ENCODE results near the gene VPS35L.

The VPS35L gene

GRCh38 chr16:19521471-19522396 lies 33.8 kb upstream of the VPS35L start, which contains the start of gene GDE1:
Gene GDE1 (minus strand): TSS chr16:19522098. CDS start chr16:19521964, 134 bp downstream.
- no peak within 1 kb of the TSS for H3K27ac ChIP-seq (ENCODE audit: insufficient read depth, low read depth, low read length, poor library complexity, severe bottlenecking)
- H3K4me1 ChIP-seq (ENCODE audit: control insufficient read depth, insufficient read depth, low read length): peaks cover 11% of the 10 kb centered on the region
- no peaks in the 10 kb centered on the region for H3K9me3 ChIP-seq (ENCODE audit: control insufficient read depth, low read length)
- no peaks in the 10 kb centered on the region for H3K36me3 ChIP-seq (ENCODE audit: control insufficient read depth, insufficient read depth, low read length)
- WGBS, 2 experiments: 0 to 1% methylated on average over 62 of the region's 62 CpGs
- peak within 1 kb of the TSS; percentile 79 for H3K4me3 ChIP-seq (ENCODE audit: insufficient read depth, low read depth, low read length)
- H3K27me3 ChIP-seq (ENCODE audit: control insufficient read depth, insufficient read depth, low read length, poor library complexity, severe bottlenecking): no peaks in the 10 kb centered on the region

DNA sequence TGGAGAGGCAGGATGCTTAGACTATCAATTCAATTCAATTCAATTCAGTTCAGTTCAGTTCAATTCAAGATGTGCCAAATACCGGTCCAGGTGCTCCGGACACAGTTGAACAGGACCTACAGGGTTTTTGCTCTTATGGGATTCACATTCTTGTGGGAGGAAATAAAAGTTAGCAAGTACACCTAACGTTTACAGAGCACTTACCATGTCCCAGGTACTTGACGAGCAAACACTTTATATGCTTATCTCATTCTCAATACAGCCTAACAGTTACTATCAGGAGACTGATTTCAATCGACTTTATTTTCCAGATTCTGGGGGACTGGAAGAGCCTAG lies 33.1 kb upstream of the VPS35L start:
- 53 to 59% methylated on average over 5 of the region's 5 CpGs for WGBS, 2 experiments
- H3K4me3 ChIP-seq (ENCODE audit: insufficient read depth, low read depth, low read length): peak overlapping the region; percentile 79
- H3K36me3 ChIP-seq (ENCODE audit: control insufficient read depth, insufficient read depth, low read length): no peaks in the 10 kb centered on the region
- no peaks in the 10 kb centered on the region for H3K27me3 ChIP-seq (ENCODE audit: control insufficient read depth, insufficient read depth, low read length, poor library complexity, severe bottlenecking)
- H3K27ac ChIP-seq (ENCODE audit: insufficient read depth, low read depth, low read length, poor library complexity, severe bottlenecking): no peak overlapping the region
- peaks cover 11% of the 10 kb centered on the region for H3K4me1 ChIP-seq (ENCODE audit: control insufficient read depth, insufficient read depth, low read length)
- H3K9me3 ChIP-seq (ENCODE audit: control insufficient read depth, low read length): no peaks in the 10 kb centered on the region

DNA sequence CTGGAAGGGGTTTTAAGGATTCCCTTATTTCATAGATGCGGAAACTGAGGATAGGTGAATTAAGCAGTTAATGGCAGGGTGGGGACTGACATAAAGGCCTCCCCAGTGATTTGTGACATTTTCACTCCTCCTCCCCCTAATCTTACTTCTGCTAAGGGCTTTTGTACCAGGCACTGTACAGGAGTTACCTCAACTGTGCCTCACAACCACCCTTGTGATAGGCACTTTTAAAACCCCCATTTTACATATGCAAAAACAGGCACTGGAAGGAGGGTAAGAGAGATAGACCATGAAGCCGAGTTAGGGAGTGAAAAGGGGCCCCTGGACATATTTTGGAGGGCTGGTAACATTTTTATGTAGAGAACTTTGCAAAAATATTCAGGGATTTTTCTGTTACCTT lies 32.7 kb upstream of the VPS35L start:
- Histone ChIP-seq H3K27ac (ENCODE audit: insufficient read depth, low read depth, low read length, poor library complexity, severe bottlenecking) (no peak overlapping the region), H3K4me3 (ENCODE audit: insufficient read depth, low read depth, low read length) (no peak overlapping the region), H3K36me3 (ENCODE audit: control insufficient read depth, insufficient read depth, low read length) (peaks cover under 1% of the 10 kb centered on the region), H3K4me1 (ENCODE audit: control insufficient read depth, insufficient read depth, low read length) (peaks cover 11% of the 10 kb centered on the region), H3K27me3 (ENCODE audit: control insufficient read depth, insufficient read depth, low read length, poor library complexity, severe bottlenecking) (no peaks in the 10 kb centered on the region), H3K9me3 (ENCODE audit: control insufficient read depth, low read length) (no peaks in the 10 kb centered on the region)
- WGBS, 2 experiments: 79 to 92% methylated on average over 2 of the region's 2 CpGs

GRCh38 chr16:19523184-19523558 lies 32.3 kb upstream of the VPS35L start:
- no peak overlapping the region for H3K4me3 ChIP-seq (ENCODE audit: insufficient read depth, low read depth, low read length)
- WGBS, 2 experiments: 83 to 84% methylated on average over 18 of the region's 18 CpGs
- peaks cover 11% of the 10 kb centered on the region for H3K4me1 ChIP-seq (ENCODE audit: control insufficient read depth, insufficient read depth, low read length)
- H3K27ac ChIP-seq (ENCODE audit: insufficient read depth, low read depth, low read length, poor library complexity, severe bottlenecking): no peak overlapping the region
- no peaks in the 10 kb centered on the region for H3K9me3 ChIP-seq (ENCODE audit: control insufficient read depth, low read length)
- peaks cover 5% of the 10 kb centered on the region for H3K36me3 ChIP-seq (ENCODE audit: control insufficient read depth, insufficient read depth, low read length)
- no peaks in the 10 kb centered on the region for H3K27me3 ChIP-seq (ENCODE audit: control insufficient read depth, insufficient read depth, low read length, poor library complexity, severe bottlenecking)

DNA sequence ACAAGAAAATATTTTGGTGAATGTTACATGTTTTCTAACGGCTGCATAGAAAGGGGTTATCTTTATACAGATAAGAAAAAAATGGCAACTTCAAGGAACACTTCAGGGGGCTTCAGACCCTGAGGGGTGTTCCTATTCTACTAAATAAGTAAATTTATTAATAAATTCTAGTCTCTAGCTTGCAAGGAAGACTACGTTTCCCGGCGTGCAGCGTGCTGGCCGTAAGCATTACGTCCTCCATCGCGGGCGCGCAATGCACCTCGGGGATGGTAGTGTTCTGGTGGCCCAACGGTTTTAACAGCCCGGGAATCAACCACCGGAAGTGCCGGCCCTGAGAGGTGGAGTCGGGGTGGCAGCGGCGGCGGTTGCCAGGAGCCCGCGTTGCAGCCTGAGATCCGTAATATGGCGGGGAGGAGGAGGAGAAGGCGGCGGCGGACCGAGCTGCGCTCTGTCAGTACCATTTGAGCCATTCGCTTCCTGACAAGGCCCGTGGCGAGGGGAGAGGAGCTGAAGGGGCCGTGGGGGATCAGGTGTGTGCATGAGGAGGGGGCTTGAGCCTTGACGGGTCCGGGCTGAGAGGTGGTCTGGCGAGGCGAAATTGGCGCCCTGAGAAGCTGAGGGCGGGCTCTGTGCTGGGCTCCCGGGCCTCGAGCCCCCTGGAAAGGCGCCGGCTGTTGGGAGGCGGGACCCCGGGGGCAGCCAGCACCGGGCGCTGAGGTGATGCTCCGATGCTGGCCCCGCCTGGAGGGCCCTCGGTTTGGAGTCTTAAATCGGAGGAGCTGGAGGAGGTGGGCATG lies 31.7 kb upstream of the VPS35L start, which contains the start of gene CCP110:
Gene CCP110 (plus strand): TSS at position 384 of the 797 bp plus-strand sequence. CDS start 3,940 bp downstream, outside the sequence.
- WGBS, 2 experiments: 2% methylated on average over 51 of the region's 51 CpGs
- Histone ChIP-seq H3K36me3 (ENCODE audit: control insufficient read depth, insufficient read depth, low read length) (peaks cover 11% of the 10 kb centered on the region), H3K4me1 (ENCODE audit: control insufficient read depth, insufficient read depth, low read length) (peaks cover 11% of the 10 kb centered on the region), H3K4me3 (ENCODE audit: insufficient read depth, low read depth, low read length) (peak within 1 kb of the TSS; percentile 70), H3K9me3 (ENCODE audit: control insufficient read depth, low read length) (no peaks in the 10 kb centered on the region), H3K27ac (ENCODE audit: insufficient read depth, low read depth, low read length, poor library complexity, severe bottlenecking) (peak within 1 kb of the TSS; percentile 28), H3K27me3 (ENCODE audit: control insufficient read depth, insufficient read depth, low read length, poor library complexity, severe bottlenecking) (no peaks in the 10 kb centered on the region)

DNA sequence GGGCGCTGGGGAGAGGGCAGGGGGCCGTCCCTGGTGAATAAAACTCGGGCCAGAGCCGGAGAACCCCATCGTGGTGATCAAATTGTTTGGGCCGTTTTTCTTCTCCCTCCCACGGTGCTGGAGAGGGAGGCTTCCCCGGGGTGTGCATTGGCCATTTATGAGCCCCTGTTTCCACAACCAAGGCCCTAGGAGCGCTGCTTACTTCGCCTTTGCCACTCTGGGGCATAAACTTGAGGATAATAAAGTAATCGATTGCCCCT lies 31.2 kb upstream of the VPS35L start:
- Histone ChIP-seq H3K4me1 (ENCODE audit: control insufficient read depth, insufficient read depth, low read length) (peaks cover 11% of the 10 kb centered on the region), H3K4me3 (ENCODE audit: insufficient read depth, low read depth, low read length) (peak overlapping the region; percentile 70), H3K27me3 (ENCODE audit: control insufficient read depth, insufficient read depth, low read length, poor library complexity, severe bottlenecking) (no peaks in the 10 kb centered on the region), H3K36me3 (ENCODE audit: control insufficient read depth, insufficient read depth, low read length) (peaks cover 12% of the 10 kb centered on the region), H3K27ac (ENCODE audit: insufficient read depth, low read depth, low read length, poor library complexity, severe bottlenecking) (peak overlapping the region; percentile 28), H3K9me3 (ENCODE audit: control insufficient read depth, low read length) (no peaks in the 10 kb centered on the region)
- WGBS, 2 experiments: 0% methylated on average over 11 of the region's 11 CpGs

DNA sequence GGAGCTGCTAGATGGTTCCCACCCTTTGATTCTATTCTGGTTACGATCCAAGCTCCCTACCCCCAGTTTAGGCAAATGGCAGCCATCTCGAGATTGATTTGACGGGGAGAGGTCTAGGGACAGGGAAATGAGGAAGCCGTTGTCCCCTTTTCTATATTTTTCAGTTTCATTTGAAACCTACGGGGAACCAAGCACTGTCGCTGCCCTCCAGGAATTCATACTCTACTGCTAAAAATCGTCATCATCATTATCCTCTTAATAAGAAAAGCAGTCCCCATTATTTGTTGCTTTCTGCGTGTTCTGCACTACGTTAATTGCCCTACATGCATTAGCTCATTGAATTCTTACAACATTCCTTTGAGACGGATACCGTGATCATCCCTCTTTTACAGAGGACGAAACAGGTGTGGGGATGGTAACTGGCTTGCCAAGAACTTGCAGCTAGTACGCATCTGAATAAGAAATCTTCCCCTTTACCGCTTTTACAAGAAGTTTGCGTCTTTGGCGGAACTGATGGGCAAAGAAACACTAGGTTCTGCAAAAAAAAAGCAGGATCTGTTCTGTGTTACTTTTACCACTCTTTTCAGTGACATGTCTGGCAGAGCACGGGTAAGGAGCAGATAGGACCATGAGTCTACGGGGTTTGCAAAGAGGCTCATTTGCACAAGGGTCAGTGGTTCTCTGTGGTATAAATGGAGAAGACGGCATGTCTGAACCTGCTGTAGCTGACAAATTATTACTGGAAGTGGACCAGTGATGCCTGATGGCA lies 30.7 kb upstream of the VPS35L start:
- Histone ChIP-seq H3K27ac (ENCODE audit: insufficient read depth, low read depth, low read length, poor library complexity, severe bottlenecking) (no peak overlapping the region), H3K9me3 (ENCODE audit: control insufficient read depth, low read length) (no peaks in the 10 kb centered on the region)
- WGBS, 2 experiments: 9% methylated on average over 19 of the region's 19 CpGs

DNA sequence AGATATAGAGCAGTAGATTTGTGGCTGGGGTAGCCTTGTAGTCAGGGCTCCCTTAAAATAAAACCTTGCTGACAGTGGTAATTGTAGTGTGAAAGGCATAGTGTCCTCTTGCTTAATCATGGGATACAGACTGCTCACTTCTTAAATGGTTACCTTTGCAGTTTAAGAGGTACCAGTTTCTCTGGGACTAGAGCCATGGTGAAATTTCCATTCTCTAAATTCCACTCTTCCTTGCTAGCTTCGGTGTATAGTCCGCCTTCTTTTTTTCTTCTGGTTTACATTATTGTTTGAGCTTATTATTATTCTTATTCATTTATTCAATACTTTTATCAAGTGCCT lies 30.1 kb upstream of the VPS35L start:
- H3K4me1 ChIP-seq (ENCODE audit: control insufficient read depth, insufficient read depth, low read length): peaks cover 7% of the 10 kb centered on the region
- no peak overlapping the region for H3K27ac ChIP-seq (ENCODE audit: insufficient read depth, low read depth, low read length, poor library complexity, severe bottlenecking)
- H3K4me3 ChIP-seq (ENCODE audit: insufficient read depth, low read depth, low read length): peak overlapping the region; percentile 70
- H3K36me3 ChIP-seq (ENCODE audit: control insufficient read depth, insufficient read depth, low read length): peaks cover 12% of the 10 kb centered on the region
- H3K9me3 ChIP-seq (ENCODE audit: control insufficient read depth, low read length): no peaks in the 10 kb centered on the region
- no peaks in the 10 kb centered on the region for H3K27me3 ChIP-seq (ENCODE audit: control insufficient read depth, insufficient read depth, low read length, poor library complexity, severe bottlenecking)
- WGBS, 2 experiments: no CpG with 5 or more reads among the region's 2 CpGs

More for the DNA sequence above, 30.7 kb upstream of the VPS35L start:
- no peaks in the 10 kb centered on the region for H3K27me3 ChIP-seq (ENCODE audit: control insufficient read depth, insufficient read depth, low read length, poor library complexity, severe bottlenecking)
- peak overlapping the region; percentile 70 for H3K4me3 ChIP-seq (ENCODE audit: insufficient read depth, low read depth, low read length)
- peaks cover 11% of the 10 kb centered on the region for H3K4me1 ChIP-seq (ENCODE audit: control insufficient read depth, insufficient read depth, low read length)
- peaks cover 12% of the 10 kb centered on the region for H3K36me3 ChIP-seq (ENCODE audit: control insufficient read depth, insufficient read depth, low read length)

DNA sequence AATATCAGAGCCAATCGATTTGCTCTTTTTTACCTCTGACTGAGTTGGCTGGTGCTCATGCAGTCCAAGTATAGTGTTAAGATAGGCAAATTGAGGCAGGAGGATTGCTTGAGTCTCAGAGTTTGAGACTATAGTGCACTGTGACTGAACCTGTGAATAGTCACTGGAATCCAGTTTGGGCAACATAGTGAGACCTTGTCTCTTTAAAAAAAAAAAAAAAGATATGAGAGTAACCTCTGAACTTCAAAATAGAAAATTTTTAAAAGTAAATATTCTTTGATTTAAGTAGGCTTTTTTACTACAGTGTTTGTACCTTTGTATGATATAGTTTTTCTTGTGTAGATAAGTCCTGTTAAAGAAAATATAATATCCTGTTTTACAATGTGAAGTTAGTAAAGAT lies 28.3 kb upstream of the VPS35L start:
- Histone ChIP-seq H3K9me3 (ENCODE audit: control insufficient read depth, low read length) (no peaks in the 10 kb centered on the region), H3K27me3 (ENCODE audit: control insufficient read depth, insufficient read depth, low read length, poor library complexity, severe bottlenecking) (no peaks in the 10 kb centered on the region), H3K4me1 (ENCODE audit: control insufficient read depth, insufficient read depth, low read length) (peaks cover 4% of the 10 kb centered on the region), H3K4me3 (ENCODE audit: insufficient read depth, low read depth, low read length) (no peak overlapping the region), H3K36me3 (ENCODE audit: control insufficient read depth, insufficient read depth, low read length) (peaks cover 12% of the 10 kb centered on the region), H3K27ac (ENCODE audit: insufficient read depth, low read depth, low read length, poor library complexity, severe bottlenecking) (no peak overlapping the region)
- 94 to 100% methylated on average over 1 of the region's 1 CpG for WGBS, 2 experiments

GRCh38 chr16:19528666-19529065 lies 26.8 kb upstream of the VPS35L start:
- Histone ChIP-seq H3K27ac (ENCODE audit: insufficient read depth, low read depth, low read length, poor library complexity, severe bottlenecking) (no peak overlapping the region), H3K27me3 (ENCODE audit: control insufficient read depth, insufficient read depth, low read length, poor library complexity, severe bottlenecking) (no peaks in the 10 kb centered on the region)

More at GRCh38 chr16:19528666-19529065, 26.8 kb upstream of the VPS35L start:
- WGBS, 2 experiments: 92 to 96% methylated on average over 3 of the region's 3 CpGs
- H3K9me3 ChIP-seq (ENCODE audit: control insufficient read depth, low read length): no peaks in the 10 kb centered on the region
- H3K4me3 ChIP-seq (ENCODE audit: insufficient read depth, low read depth, low read length): no peak overlapping the region
- peaks cover 12% of the 10 kb centered on the region for H3K36me3 ChIP-seq (ENCODE audit: control insufficient read depth, insufficient read depth, low read length)
- H3K4me1 ChIP-seq (ENCODE audit: control insufficient read depth, insufficient read depth, low read length): no peaks in the 10 kb centered on the region
